HG03457 (cell line): Measurements from ENCODE around the gene ZSWIM6.
A peak's percentile ranks its signal among the peaks of the same experiment; 100 is the strongest.
"Not testable (repeated sequence)": the region's sequence is repeated elsewhere in the genome, so short reads cannot be mapped to it uniquely, and the experiment has no call there.

ENCODE experiments used
- ATAC-seq: cut with Tn5 transposase; IDR thresholded peaks from one replicate; pipeline ENCODE4 v1.9.1; 2021; ENCODE audit warnings: moderate number of reproducible peaks; ENCODE audit not compliant: unreplicated experiment

ZSWIM6 gene

GRCh38 chr5:61405511-61406295, 73.6 kb downstream of the ZSWIM6 start:
- no peak for ATAC-seq

GRCh38 chr5:61406497-61406896, 74.4 kb downstream of the ZSWIM6 start:
- ATAC-seq, result not testable (repeated sequence)

DNA sequence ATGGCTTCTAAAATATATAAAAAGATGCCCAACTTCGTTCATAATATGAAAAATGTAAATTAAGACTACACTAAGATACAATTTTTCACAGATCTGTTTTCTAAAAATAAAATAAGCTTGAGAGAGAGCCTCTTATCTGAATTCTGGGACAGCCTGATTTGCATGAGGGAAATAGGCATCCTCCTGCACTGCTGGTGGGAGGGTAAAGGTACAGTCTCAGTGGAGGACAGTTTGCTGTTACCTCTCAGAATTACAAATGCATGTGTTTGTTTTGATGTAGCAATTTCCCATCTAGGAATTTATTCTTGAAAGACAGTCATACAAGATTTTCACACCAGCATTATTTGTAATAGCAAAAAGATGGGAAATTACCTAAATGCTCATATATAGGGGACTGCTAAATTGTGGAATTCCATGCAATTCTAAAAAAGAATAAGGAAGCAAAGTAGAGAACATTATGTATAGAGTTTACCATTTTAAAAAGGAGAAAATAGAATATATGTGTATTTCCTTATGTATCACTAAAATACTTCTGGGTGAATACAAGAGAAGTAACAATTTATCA, 75.7 kb downstream of the ZSWIM6 start:
- ATAC-seq, result no peak

DNA sequence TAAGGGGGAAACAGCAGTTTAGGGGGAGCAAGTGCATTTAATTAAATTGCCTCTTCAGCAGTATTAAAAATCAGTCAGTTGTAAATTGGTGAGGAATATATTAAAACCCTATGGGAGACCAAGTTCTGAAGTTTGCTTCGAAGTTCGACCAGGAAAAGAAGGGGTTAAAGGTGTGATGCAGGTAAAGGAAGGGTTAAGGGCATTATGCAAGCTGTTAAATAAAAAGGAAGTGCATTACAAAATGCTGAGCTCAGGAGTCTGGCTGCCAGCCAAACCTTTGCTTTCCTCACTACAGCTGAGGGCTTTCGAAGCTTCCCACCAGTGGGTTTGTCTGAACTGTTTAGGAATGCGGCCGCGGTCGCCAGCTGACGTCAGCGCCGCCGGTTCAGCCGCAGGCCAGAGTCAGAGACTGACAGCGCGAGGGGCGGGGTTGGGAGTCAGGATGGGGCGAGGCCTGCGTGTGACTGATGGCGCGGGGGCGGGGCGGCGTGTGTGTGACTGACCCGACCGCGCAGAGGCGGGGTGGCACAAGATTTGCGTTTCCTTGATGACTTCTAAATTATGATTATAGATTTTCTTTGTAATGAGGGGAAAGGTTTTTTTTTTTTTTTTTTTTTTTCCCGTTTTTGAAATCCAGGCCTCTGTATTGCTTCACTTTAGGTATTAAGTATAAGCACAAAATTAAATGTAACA, 76.6 kb downstream of the ZSWIM6 start:
- ATAC-seq, result peak; percentile 100

GRCh38 chr5:61409568-61409967, 77.5 kb downstream of the ZSWIM6 start:
- ATAC-seq, result no peak

- ATAC-seq, result no peak
Observed at GRCh38 chr5:61410811-61411210, 78.8 kb downstream of the ZSWIM6 start.

- ATAC-seq, result no peak
Observed at GRCh38 chr5:61412361-61412760, 80.3 kb downstream of the ZSWIM6 start.

DNA sequence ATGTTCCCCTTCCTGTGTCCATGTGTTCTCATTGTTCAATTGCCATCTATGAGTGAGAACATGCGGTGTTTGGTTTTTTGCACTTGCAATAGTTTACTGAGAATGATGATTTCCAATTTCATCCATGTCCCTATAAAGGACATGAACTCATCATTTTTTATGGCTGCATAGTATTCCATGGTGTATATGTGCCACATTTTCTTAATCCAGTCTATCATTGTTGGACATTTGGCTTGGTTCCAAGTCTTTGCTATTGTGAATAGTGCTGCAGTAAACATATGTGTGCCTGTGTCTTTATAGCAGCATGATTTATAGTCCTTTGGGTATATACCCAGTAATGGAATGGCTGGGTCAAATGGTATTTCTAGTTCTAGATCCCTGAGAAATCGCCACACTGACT, 81.1 kb downstream of the ZSWIM6 start:
- not testable (repeated sequence) for ATAC-seq

GRCh38 chr5:61414806-61415205, 82.7 kb downstream of the ZSWIM6 start:
- ATAC-seq, result no peak

- no peak for ATAC-seq
Observed at GRCh38 chr5:61416010-61416409, 84.0 kb downstream of the ZSWIM6 start.

DNA sequence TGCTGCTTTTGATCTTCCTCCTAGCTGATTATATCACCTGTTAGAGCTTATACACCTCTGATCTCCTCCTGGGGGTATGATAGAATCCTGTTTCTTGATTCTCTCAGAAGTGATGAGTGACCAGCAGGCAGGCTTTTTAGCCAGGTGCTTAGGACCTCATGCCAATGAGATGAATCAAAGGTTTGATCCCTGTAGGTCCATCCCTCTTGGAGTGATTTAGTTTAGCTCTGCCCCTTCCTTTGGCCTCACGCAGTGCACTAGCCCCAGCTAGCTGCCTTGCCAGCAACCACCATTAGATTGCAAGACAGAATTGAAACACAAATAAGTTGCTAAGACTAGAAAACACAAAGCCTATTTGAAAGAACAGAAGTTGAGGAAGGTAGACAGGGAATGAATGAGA, 84.4 kb downstream of the ZSWIM6 start:
- ATAC-seq, result no peak

- no peak for ATAC-seq
Observed at GRCh38 chr5:61417340-61417739, 85.3 kb downstream of the ZSWIM6 start.

DNA sequence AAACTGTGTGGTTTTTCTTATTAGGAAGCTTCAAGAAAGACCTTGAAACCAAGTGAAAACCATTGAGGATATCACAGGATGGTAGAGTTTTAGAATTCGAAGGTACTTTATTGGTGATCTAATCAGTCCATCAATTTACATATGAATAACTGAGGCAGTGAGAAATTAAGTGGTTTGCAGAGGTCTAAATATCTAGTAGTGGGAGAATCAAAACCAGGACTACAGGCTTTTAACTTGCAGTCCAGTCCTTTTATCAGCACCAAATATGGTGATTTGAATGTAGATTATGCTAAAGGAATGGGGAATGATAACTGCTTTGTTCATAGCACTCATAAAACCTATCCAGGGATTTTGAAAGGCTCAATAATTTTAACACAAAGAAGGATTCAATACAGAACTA, 85.8 kb downstream of the ZSWIM6 start:
- no peak for ATAC-seq

GRCh38 chr5:61419106-61419505, 87.0 kb downstream of the ZSWIM6 start:
- no peak for ATAC-seq

GRCh38 chr5:61420016-61420415, 88.0 kb downstream of the ZSWIM6 start:
- no peak for ATAC-seq

GRCh38 chr5:61421262-61421661, 89.2 kb downstream of the ZSWIM6 start:
- ATAC-seq, result not testable (repeated sequence)

- ATAC-seq, result no peak
Observed at GRCh38 chr5:61423487-61424145, 91.6 kb downstream of the ZSWIM6 start.

- no peak for ATAC-seq
Observed at GRCh38 chr5:61425918-61426317, 93.9 kb downstream of the ZSWIM6 start.

DNA sequence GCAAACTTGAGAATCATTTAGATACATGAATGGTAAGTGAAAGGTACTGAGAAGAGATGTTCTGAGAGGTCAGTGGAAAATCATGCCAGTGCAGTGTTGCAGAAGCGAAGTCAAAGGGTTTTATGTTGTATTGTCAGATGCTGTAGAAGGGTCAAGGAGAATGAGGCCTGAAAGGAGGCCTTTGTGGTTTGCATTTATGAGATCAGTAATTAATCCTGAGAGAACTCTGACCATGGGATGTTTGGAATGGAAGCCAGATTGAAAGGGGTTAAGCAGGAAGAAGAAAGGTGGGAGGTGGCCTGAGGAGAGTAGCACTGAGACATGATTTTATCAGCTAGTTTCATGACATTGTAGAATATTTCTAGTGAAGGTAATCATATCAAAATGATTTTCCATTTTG, 97.8 kb downstream of the ZSWIM6 start:
- no peak for ATAC-seq

GRCh38 chr5:61431923-61432620, 100.0 kb downstream of the ZSWIM6 start:
- no peak for ATAC-seq

DNA sequence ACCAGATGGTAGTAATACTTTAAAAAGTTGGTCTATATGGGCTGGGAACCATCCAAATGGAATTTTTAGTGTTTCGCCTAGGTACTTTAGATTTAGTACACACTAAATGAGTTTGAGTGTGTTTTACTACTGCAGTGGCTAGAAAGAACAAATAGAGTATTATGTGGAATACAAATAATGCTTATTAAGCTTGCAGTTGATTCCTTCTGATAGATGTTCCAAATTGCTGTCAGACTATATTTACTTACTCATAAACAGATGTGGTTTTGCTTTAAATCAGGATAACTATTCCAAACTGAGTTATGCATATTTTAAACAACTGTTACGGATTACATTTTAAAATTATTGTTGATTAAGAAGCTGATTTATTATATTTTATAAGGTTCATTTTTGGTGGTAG, 103.3 kb downstream of the ZSWIM6 start:
- no peak for ATAC-seq
